Subcutaneous adipose tissue (tissue), 4 donors: ENCODE measurements around the gene B3GNT3. TPM values are rescaled to one million over a fixed set of nuclear protein-coding genes. Genes with fewer than 3 reads are reported as not detected.

ENCODE experiments used
- CTCF ChIP-seq: fragments of 450-650 bp; IDR thresholded peaks from one replicate; pipeline ENCODE4 v1.5.1; 2016; ENCODE audit warnings: low read depth, mild to moderate bottlenecking, control low read depth, antibody characterized with exemption, moderate library complexity
- total RNA-seq, 4 donors: library from RNA; depleted of rRNA; stranded (reverse); fragments of >200 nt; gene quantifications; one replicate each; pipeline ENCODE4 v1.1.0, GENCODE V29; 2016

The B3GNT3 gene
- total RNA-seq, 4 donors from 2014 or later, result 1.1 TPM; not detected in 3

GRCh38 chr19:17772172-17772571 is 22.8 kb upstream of the B3GNT3 start:
- no peak for TF ChIP-seq CTCF

GRCh38 chr19:17775245-17775927 is 19.6 kb upstream of the B3GNT3 start:
- TF ChIP-seq CTCF, result no peak

- TF ChIP-seq CTCF, result no peak
Observed at GRCh38 chr19:17775991-17776803, 18.7 kb upstream of the B3GNT3 start.

GRCh38 chr19:17778251-17778967 is 16.5 kb upstream of the B3GNT3 start:
- TF ChIP-seq CTCF, result no peak

GRCh38 chr19:17778968-17779929 is 15.7 kb upstream of the B3GNT3 start:
- no peak for TF ChIP-seq CTCF

GRCh38 chr19:17780781-17781180 is 14.2 kb upstream of the B3GNT3 start:
- no peak for TF ChIP-seq CTCF
